ENCODE measurements around the gene CCDC15. TPM values are rescaled to one million over a fixed set of nuclear protein-coding genes. Genes with fewer than 3 reads are reported as not detected.

Gene CCDC15
- total RNA-seq, 1 experiment from 2014 or later, result 2.8 TPM

DNA sequence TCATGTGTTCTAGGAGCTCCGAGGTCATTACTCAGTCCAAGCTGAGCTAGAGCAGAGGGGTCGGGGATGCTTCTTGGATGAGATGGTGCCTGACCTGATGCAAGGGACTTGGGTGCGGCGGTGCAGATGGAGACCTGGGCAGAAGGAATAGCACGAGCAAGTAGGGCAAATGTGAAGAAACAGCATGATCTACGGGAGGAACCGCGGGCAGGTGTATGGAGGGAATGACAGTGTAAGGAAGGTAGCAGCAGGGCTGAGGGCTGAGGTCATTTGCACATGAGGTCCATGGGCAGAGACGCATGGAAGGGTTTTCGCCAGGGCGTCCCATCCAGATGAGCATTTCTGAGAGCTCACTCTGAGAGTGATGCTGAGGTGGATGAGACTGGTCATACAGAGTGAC is 124.0 kb downstream of the CCDC15 start:
- Histone ChIP-seq H3K9ac (ENCODE audit: extremely low read depth, insufficient read length, low read length) (no peak overlapping the region), H3K4me1 (ENCODE audit: insufficient read depth, low read length) (no peaks in the 10 kb centered on the region), H3K79me1 (ENCODE audit: insufficient read depth, low read depth, low read length, poor library complexity, severe bottlenecking) (no peaks in the 10 kb centered on the region), H4K91ac (ENCODE audit: insufficient read length, low read depth, low read length) (no peak overlapping the region), H3K23me2 (ENCODE audit: insufficient read length, low read depth, low read length, poor library complexity, severe bottlenecking) (no peaks in the 10 kb centered on the region), H3K23ac (ENCODE audit: insufficient read length, low read depth, low read length) (no peak overlapping the region), H4K5ac (ENCODE audit: insufficient read length, low read depth, low read length) (no peak overlapping the region), H2BK15ac (ENCODE audit: low read depth, low read length) (no peak overlapping the region), H3K27ac (ENCODE audit: insufficient read length, low read depth, low read length) (no peak overlapping the region), H2BK20ac (ENCODE audit: low read depth, low read length, poor library complexity, severe bottlenecking) (no peak overlapping the region), H2BK120ac (ENCODE audit: low read depth, low read length, poor library complexity, severe bottlenecking) (no peak overlapping the region), H3K14ac (ENCODE audit: insufficient read depth, low read length) (no peak overlapping the region; the same call in 1 of the 2 replicates), H3K4me2 (ENCODE audit: insufficient read depth, insufficient read length, low read length) (no peak overlapping the region), H4K8ac (replicated peaks; ENCODE audit: insufficient read length, low read depth, low read length) (no peak overlapping the region), H2BK12ac (ENCODE audit: insufficient read length, low read depth, low read length) (no peak overlapping the region), H4K20me1 (ENCODE audit: control insufficient read depth, insufficient read depth, insufficient read length) (no peaks in the 10 kb centered on the region), H3K18ac (ENCODE audit: insufficient read length, low read depth, low read length) (no peak overlapping the region), H3T11ph (ENCODE audit: low read length) (no peak overlapping the region), H2BK5ac (ENCODE audit: insufficient read length, low read length) (no peak overlapping the region), H3K56ac (ENCODE audit: insufficient read length, low read depth, low read length) (no peak overlapping the region), H2AFZ (ENCODE audit: low read length) (no peak overlapping the region), H3K27me3 (ENCODE audit: insufficient read depth, low read length) (no peaks in the 10 kb centered on the region), H3K79me2 (ENCODE audit: insufficient read depth, low read length) (no peaks in the 10 kb centered on the region), H2AK5ac (ENCODE audit: insufficient read length, low read length) (no peak overlapping the region), H3K4ac (ENCODE audit: low read depth, low read length) (no peak overlapping the region), H3K9me3 (ENCODE audit: control insufficient read depth, low read depth, low read length) (no peaks in the 10 kb centered on the region)
- H3K27me3 Mint-ChIP-seq (ENCODE audit: low read depth), result peaks cover 17% of the 10 kb centered on the region
- H3K36me3 Mint-ChIP-seq (ENCODE audit: insufficient read depth in 1 of 3, low read depth in 3 of 3), result no peaks in the 10 kb centered on the region
- no peak overlapping the region for H3K4me3 Mint-ChIP-seq
- TF ChIP-seq, protein P1, sequence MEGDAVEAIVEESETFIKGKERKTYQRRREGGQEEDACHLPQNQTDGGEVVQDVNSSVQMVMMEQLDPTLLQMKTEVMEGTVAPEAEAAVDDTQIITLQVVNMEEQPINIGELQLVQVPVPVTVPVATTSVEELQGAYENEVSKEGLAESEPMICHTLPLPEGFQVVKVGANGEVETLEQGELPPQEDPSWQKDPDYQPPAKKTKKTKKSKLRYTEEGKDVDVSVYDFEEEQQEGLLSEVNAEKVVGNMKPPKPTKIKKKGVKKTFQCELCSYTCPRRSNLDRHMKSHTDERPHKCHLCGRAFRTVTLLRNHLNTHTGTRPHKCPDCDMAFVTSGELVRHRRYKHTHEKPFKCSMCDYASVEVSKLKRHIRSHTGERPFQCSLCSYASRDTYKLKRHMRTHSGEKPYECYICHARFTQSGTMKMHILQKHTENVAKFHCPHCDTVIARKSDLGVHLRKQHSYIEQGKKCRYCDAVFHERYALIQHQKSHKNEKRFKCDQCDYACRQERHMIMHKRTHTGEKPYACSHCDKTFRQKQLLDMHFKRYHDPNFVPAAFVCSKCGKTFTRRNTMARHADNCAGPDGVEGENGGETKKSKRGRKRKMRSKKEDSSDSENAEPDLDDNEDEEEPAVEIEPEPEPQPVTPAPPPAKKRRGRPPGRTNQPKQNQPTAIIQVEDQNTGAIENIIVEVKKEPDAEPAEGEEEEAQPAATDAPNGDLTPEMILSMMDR (conservative IDR thresholded peaks at IDR 0.05), result no peak
- H3K27ac Mint-ChIP-seq, result no peak overlapping the region; a peak in 1 of 7 replicates
- no CpG with 5 or more reads among the region's 11 CpGs for WGBS (ENCODE audit: extremely low coverage, insufficient read length, low lambda C conversion rate)
- no peak for DNase-seq
- H3K4me1 Mint-ChIP-seq, result peaks cover 3 to 10% of the 10 kb centered on the region in 2 experiments
- H3K9me3 Mint-ChIP-seq, result no peaks in the 10 kb centered on the region
